Activated T-helper 9 cell treated with anti-CD3 and anti-CD28 coated beads, Interleukin-2, amount 50 U/mL, for 16 hours (primary cell): ENCODE measurements around the gene P2RX3.
"Not testable (repeated sequence)": the region's sequence is repeated elsewhere in the genome, so short reads cannot be mapped to it uniquely, and the experiment has no call there.

Experiments used
- DNase-seq: peaks from one replicate; pipeline ENCODE4 v3.0.0-alpha.2; 2020; ENCODE audit warnings: low read depth

The P2RX3 gene

GRCh38 chr11:57338142-57338541 lies at the start of gene P2RX3:
P2RX3 (plus strand) TSS chr11:57338352; CDS start chr11:57338551, 199 bp downstream.
- DNase-seq: no peak

- DNase-seq: no peak
These were observed 49.2 kb upstream of the P2RX3 start for GRCh38 chr11:57288771-57289579.

GRCh38 chr11:57290288-57290687 lies 47.9 kb upstream of the P2RX3 start:
- DNase-seq: no peak

- DNase-seq: no peak
These were observed 43.7 kb upstream of the P2RX3 start for GRCh38 chr11:57294225-57295131.

GRCh38 chr11:57296205-57296604 lies 41.9 kb upstream of the P2RX3 start:
- not testable (repeated sequence) for DNase-seq

GRCh38 chr11:57297221-57297620 lies 40.9 kb upstream of the P2RX3 start:
- DNase-seq: no peak

- DNase-seq: no peak
These were observed 38.9 kb upstream of the P2RX3 start for GRCh38 chr11:57299150-57299737.

GRCh38 chr11:57300785-57301184 lies 37.4 kb upstream of the P2RX3 start:
- DNase-seq: no peak

GRCh38 chr11:57301711-57302423 lies 36.3 kb upstream of the P2RX3 start:
- no peak for DNase-seq

GRCh38 chr11:57302489-57302888 lies 35.7 kb upstream of the P2RX3 start:
- DNase-seq: no peak

GRCh38 chr11:57303280-57303989 lies 34.7 kb upstream of the P2RX3 start:
- DNase-seq: no peak

GRCh38 chr11:57303990-57304579 lies 34.1 kb upstream of the P2RX3 start:
- DNase-seq: no peak

- DNase-seq: no peak
These were observed 32.6 kb upstream of the P2RX3 start for GRCh38 chr11:57305523-57305922.

GRCh38 chr11:57306161-57306876 lies 31.8 kb upstream of the P2RX3 start:
- DNase-seq: no peak

GRCh38 chr11:57306940-57307565 lies 31.1 kb upstream of the P2RX3 start:
- no peak for DNase-seq

GRCh38 chr11:57307666-57308270 lies 30.4 kb upstream of the P2RX3 start:
- DNase-seq: no peak

GRCh38 chr11:57308426-57309060 lies 29.6 kb upstream of the P2RX3 start:
- no peak for DNase-seq

- no peak for DNase-seq
These were observed 28.8 kb upstream of the P2RX3 start for GRCh38 chr11:57309106-57310059.
